SH-SY5Y (cell line): ENCODE results near the gene LHFPL3.

Experiments used
- GATA2 ChIP-seq: IDR thresholded peaks from 2 replicates; pipeline ENCODE4 v1.6.1; 2011; ENCODE audit warnings: mild to moderate bottlenecking, low read depth, low read length
- GATA3 ChIP-seq: IDR thresholded peaks from 2 replicates; pipeline ENCODE4 v1.6.1; 2011; ENCODE audit warnings: low read depth, mild to moderate bottlenecking, low read length, moderate library complexity

DNA sequence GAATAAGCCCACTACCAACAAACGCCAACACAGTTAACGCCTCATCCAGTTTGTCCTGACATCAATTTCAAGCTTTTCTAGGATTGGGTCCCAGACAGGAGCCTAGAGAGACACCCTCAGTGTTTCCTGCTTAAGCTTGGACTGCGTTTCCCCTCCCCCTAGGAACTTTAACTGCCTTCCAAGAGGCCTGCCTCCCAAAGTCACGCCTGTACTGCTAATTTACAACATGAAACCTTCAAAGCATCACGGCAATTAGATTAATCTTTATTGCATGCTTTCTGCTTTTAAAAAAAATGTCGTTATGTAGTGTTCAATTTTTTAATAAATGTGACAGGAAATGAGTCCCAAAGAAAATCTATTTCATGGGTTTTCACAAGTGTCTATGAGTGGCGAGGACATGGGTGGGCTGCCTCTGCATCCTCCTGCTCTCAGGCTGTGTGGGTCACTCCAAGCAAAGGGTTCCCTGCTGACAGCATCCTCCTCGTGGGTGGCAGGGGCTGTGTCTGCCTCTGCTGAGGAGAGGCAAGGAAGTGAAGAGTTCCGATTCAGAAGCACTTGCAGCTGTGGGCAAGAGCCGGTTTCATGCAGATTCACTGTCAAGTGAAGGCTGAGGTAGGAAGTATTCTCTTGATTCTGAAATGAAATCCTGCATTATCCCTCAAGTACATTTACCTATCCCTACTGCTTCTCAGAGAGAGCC lies 492.6 kb downstream of the LHFPL3 start:
- no peak for TF ChIP-seq GATA2
- no peak for TF ChIP-seq GATA3
